Lower leg skin (tissue), 4 donors: ENCODE data around the gene CEP112. TPM values are rescaled to one million over a fixed set of nuclear protein-coding genes. Genes with fewer than 3 reads are reported as not detected.

Source experiments
- DNase-seq, 2 donors: peaks; one replicate each; pipeline ENCODE4 v3.0.0-alpha.2; 2019; ENCODE audit warnings: low spot score in 2 of 2
- H3K4me3 ChIP-seq: fragments of 200-600 bp; sonication (generic); 2 replicates; pipeline ENCODE4 v1.5.1; 2017; ENCODE audit warnings: mild to moderate bottlenecking, low read depth; ENCODE audit not compliant: poor library complexity, severe bottlenecking
- CTCF ChIP-seq, 3 donors: fragments of 450-650 bp; IDR thresholded peaks; one replicate each; pipeline ENCODE4 v1.5.1; 2016; ENCODE audit warnings: antibody characterized with exemption in 3 of 3, mild to moderate bottlenecking in 3 of 3, moderate library complexity in 2 of 3
- POLR2A ChIP-seq, 2 donors: fragments of 450-650 bp; IDR thresholded peaks; one replicate each; pipeline ENCODE4 v1.6.1; 2016 to 2017; ENCODE audit warnings: antibody characterized with exemption in 2 of 2, mild to moderate bottlenecking in 1 of 2, moderate library complexity in 1 of 2
- WGBS, 2 donors: methylation state at CpG; one replicate each; pipeline ENCODE4 v1.1.5; 2018; 5-methylcytosine and 5-hydroxymethylcytosine counted together
- intact Hi-C: fragments of 100-400 bp; cut with DNase I; formaldehyde crosslinking; loops from one replicate; pipeline ENCODE4 v1.15.0; 2023; ENCODE audit warnings: low total_unique reads
- total RNA-seq, 4 donors: library from RNA; depleted of rRNA; stranded (reverse); fragments of >200 nt; gene quantifications; one replicate each; pipeline ENCODE4 v1.1.0, GENCODE V29; 2016

Gene CEP112
- total RNA-seq, result 1 to 10 TPM; 1.6 to 7.6 (median 3.6) TPM

GRCh38 chr17:66191593-66192377 is at the start of gene CEP112:
TSS of gene CEP112 (minus strand) at chr17:66192133.
- peak; percentile 32 to 91 for DNase-seq
- H3K4me3 ChIP-seq, result peak within 1 kb of the TSS; percentile 61
- 1% methylated on average over 63 to 68 of the region's 83 CpGs for WGBS, 2 donors
- TF ChIP-seq POLR2A (IDR thresholded peaks at IDR 0.05), result no peak
- no peak for TF ChIP-seq CTCF (IDR thresholded peaks at IDR 0.05)
- intact Hi-C loops, result no loop called here

GRCh38 chr17:66240630-66241029 is 48.7 kb upstream of the CEP112 start:
- TF ChIP-seq POLR2A (IDR thresholded peaks at IDR 0.05), result no peak
- TF ChIP-seq CTCF (IDR thresholded peaks at IDR 0.05), result no peak
- WGBS, 2 donors, result 52 to 54% methylated on average over 3 of the region's 3 CpGs
- no peak for DNase-seq
- no peak overlapping the region for H3K4me3 ChIP-seq
- intact Hi-C loops, result no loop called here

GRCh38 chr17:66240013-66240412 is 48.1 kb upstream of the CEP112 start:
- WGBS, 2 donors, result 64 to 72% methylated on average over 6 of the region's 6 CpGs
- intact Hi-C loops, result no loop called here
- DNase-seq, result no peak
- H3K4me3 ChIP-seq, result no peak overlapping the region
- TF ChIP-seq POLR2A (IDR thresholded peaks at IDR 0.05) (no peak), CTCF (IDR thresholded peaks at IDR 0.05) (no peak)

GRCh38 chr17:66235377-66235994 is 43.6 kb upstream of the CEP112 start:
- no peak overlapping the region for H3K4me3 ChIP-seq
- TF ChIP-seq POLR2A (IDR thresholded peaks at IDR 0.05) (no peak), CTCF (IDR thresholded peaks at IDR 0.05) (no peak)
- intact Hi-C loops, result no loop called here
- no peak for DNase-seq
- 96 to 97% methylated on average over 3 of the region's 3 CpGs for WGBS, 2 donors

- 85 to 86% methylated on average over 3 of the region's 3 CpGs for WGBS, 2 donors
- H3K4me3 ChIP-seq, result no peak overlapping the region
- TF ChIP-seq CTCF (IDR thresholded peaks at IDR 0.05), result no peak
- no peak for TF ChIP-seq POLR2A (IDR thresholded peaks at IDR 0.05)
- intact Hi-C loops, result no loop called here
- DNase-seq, result no peak
These were observed 42.7 kb upstream of the CEP112 start for GRCh38 chr17:66234611-66235010.
